HG03432 (cell line): ENCODE data around the gene IKZF1.
A peak's percentile ranks its signal among the peaks of the same experiment; 100 is the strongest.
"Not testable (repeated sequence)": the region's sequence is repeated elsewhere in the genome, so short reads cannot be mapped to it uniquely, and the experiment has no call there.

Experiments
- ATAC-seq: cut with Tn5 transposase; IDR thresholded peaks from one replicate; pipeline ENCODE4 v1.9.1; 2021; ENCODE audit warnings: mild to moderate bottlenecking, moderate library complexity; ENCODE audit not compliant: unreplicated experiment

IKZF1 gene

DNA sequence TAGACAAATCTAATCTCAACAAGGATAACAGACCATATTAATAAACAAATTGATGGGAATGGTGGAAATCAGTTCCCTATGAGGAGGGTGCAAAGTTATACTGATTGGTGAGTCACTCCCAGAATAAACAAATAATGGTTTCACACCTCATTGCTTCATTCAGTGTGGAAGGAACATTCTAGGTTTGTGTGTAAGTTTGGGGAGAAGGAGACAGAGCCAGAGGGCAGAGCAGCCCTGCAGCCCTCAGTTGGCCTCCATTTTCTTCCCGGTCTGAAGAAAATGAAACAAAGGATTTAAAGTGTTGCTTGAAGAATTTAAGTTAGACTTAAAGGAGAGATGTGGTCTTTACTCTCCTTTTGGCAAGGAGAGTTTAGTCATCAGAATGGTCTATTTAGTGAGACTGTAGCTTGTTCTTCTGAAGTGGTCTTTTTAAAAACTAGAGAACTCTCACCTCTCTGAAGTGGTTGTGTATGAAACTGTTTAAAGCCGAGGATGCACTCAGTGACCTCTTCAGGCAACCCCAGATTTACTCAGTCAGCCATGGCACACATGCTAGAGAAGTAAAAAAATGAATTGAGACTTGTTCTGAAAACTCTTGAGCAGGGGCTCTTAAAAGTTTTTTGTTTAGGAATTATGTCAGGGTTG lies 27.2 kb downstream of the IKZF1 start:
- ATAC-seq, result peak; percentile 72

- no peak for ATAC-seq
These were observed 28.0 kb downstream of the IKZF1 start for GRCh38 chr7:50332241-50333165.

DNA sequence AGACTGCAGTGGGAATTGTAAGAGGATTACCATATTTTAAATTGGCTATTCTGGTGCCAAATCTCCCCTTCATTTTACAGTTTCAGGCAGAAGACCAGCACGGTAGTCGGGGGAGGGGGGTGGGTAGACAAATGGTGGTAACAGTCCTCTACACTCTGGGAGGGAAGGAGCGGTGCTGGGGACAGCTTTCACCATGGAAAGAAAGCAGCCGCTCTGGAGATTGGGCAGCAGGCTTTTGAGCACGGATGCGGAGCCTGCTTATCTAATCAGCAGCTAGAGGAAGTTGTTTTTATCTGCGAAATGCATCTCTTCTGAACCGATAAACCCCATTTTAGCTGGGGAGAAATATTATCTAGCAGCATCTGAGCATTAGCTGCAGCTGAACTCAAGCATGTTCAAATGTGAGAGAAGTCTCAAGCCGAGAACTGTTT lies 28.7 kb downstream of the IKZF1 start:
- ATAC-seq, result no peak

- ATAC-seq, result no peak
These were observed 30.0 kb downstream of the IKZF1 start for GRCh38 chr7:50334341-50334994.

DNA sequence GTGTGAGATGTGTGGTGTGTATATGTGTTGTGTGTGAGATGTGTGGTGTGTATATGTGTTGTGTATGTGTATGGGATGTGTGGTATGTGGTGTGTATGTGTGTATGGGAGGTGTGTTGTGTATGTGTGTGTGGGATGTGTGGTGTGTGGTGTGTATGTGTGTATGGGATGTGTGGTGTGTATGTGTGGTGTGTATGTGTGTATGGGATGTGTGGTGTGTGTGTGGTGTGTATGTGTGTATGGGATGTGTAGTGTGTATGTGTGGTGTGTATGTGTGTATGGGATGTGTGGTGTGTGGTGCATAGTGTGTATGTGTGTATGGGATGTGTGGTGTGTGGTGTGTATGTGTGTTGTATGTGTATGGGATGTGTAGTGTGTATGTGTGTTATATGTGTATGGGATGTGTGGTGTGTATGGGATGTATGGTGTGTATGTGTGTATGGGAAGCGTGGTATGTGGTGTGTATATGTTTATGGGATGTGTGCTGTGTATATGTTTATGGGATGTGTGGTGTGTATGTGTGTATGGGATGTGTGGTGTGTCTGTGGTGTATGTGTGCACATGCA lies 30.8 kb downstream of the IKZF1 start:
- ATAC-seq, result no peak

GRCh38 chr7:50335795-50336754 lies 31.6 kb downstream of the IKZF1 start:
- peak; percentile 36 for ATAC-seq

GRCh38 chr7:50336894-50337703 lies 32.6 kb downstream of the IKZF1 start:
- ATAC-seq, result no peak

GRCh38 chr7:50339472-50339871 lies 35.0 kb downstream of the IKZF1 start:
- not testable (repeated sequence) for ATAC-seq

DNA sequence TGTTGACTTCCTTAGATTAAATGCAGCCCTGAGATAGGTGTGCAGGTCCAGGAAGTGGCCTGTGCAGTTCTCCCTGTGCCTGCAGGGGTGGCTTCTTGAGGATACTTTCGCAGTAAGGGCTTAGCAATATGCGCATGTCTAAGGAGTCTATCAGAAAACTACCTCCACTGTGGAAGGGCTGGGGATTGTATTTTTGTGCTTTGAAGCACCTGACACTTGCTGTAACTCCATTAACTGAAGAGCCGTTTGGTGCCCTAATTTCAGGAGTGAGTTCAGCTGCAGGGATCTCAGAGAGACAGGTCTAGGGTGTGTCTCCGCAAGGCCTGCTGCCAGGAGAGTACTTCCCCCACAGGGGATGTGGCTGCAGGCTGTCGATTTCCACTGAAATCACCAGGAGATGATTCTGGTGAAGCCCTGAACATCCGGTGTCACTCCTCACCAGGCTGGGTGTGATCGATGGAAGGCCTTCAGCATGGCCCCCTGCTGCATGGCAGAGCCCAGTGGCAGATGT lies 35.5 kb downstream of the IKZF1 start:
- peak; percentile 30 for ATAC-seq

GRCh38 chr7:50341724-50342123 lies 37.2 kb downstream of the IKZF1 start:
- ATAC-seq, result no peak

GRCh38 chr7:50342616-50343114 lies 38.1 kb downstream of the IKZF1 start:
- ATAC-seq, result no peak

DNA sequence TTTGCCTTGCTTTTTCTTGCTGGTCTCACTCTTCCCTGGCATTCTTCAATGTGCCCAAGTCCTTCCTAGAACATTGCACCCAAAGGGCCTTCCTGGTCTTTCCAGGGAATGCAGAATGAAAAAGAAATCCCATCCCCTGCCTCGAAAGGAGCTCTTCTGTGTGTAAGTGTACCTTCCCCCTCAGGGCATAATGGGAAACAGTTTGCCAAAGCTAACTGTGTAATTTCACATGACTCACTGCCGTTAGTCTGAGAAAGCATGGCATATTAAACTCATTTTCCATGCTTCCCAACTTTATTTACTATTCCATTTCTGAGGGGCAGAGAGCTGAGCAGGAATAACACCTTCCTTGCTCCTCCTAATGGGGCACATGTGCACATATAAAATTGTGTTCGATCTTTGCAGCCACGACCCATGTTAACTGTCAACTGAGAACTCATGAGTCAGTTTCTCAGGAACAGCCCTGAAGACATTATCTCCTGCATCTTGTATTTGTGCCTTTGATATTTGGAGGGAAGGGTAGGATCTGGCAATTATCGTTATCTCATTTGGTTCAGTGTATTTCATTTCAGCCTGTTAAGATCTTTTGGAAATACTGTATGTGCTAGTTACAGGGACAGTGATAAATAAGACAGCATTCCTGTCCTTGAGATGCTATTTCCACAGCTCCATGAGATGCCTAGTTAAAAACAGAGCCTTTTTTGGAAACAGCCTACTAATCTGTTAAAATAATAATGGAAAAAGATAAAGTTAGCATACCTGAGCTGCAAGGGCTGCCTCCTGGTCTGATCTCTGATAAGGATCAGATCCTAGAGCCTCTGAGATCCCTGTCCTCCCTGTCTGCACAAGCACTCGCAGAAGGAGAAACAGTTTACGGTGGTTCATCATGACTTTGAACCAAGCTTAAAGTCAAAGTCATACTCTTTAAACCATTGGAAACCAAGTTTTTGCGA lies 42.3 kb downstream of the IKZF1 start:
- ATAC-seq, result no peak

GRCh38 chr7:50347693-50348092 lies 43.2 kb downstream of the IKZF1 start:
- no peak for ATAC-seq

- no peak for ATAC-seq
These were observed 44.1 kb downstream of the IKZF1 start for GRCh38 chr7:50348469-50349162.

- no peak for ATAC-seq
These were observed 44.9 kb downstream of the IKZF1 start for GRCh38 chr7:50349399-50349798.

DNA sequence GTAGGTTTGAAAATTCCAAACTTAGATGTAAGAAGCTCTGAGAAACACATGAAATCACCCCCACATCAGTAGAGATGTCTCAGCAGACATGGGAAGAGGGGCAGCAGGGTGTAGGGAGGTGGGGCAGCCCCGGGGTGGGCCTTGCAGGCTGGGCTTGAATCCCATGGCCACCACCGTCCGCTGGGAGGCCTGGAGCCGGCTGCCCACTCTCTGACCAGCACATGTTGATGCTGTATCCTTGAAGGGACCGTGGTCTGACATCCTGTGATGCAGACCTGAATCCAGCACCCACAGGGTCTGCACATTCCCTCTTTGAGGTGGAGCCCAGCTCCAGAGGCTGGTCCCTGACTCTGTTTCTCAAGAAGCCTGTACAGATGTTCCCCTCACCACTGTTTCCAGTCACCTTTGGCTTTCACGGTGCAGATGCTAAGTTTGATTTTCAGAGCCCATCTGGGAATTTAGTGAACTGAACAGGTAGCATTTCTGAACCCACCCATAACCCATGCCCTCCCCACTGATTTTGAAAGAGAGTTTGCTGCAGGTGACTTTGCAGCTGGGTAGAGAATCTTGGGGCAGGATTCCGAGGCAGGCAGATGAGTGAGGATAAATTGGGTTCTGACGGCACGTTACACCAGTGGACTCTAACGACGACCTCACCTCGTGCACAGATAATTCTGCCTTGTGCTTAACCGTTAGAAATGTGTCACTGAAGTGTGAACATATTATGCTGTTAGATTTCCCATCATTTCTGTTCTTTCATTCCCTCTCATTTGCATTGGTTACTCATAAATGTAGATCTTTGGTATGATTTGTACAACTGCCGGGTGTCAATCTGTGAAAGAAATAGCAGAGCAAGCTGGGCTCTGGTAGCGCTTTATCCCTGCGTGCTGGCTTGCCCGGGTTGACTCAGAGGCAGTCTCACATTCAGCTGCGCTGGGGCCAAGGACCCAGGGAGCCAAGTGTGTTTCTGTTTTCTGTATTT lies 45.7 kb downstream of the IKZF1 start:
- ATAC-seq, result peak; percentile 84
